ENCODE measurements around the gene CTNNBL1. TPM values are rescaled to one million over a fixed set of nuclear protein-coding genes. Genes with fewer than 3 reads are reported as not detected.

Gene CTNNBL1
- total RNA-seq, 4 donors from 2014 or later: 40.4 to 54.3 (median 44.7) TPM

DNA sequence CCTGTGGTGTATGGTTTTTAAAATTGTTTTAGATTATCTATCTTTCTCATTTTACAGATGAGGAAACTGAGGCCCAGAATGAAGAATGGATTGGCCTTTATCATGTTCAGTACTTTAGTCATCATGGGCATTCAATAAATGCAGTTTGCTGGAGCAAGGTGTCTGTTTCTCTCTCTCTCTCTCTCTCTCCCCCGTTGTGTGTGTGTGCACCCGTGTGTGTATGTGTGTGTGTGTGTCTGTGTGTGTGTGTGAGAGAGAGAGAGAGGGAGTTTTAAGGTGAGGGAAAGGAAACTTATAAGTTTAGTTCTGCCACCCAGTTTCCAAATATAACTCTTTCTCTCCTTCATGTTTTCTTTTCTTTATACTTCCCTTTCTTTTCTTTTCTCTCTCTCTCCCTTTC is 62.4 kb downstream of the CTNNBL1 start:
- Histone ChIP-seq H3K27me3 (no peaks in the 10 kb centered on the region), H3K9me3 (no peaks in the 10 kb centered on the region), H3K4me1 (no peaks in the 10 kb centered on the region), H3K4me3 (no peak overlapping the region), H3K27ac (replicated peaks in 1 of 4) (no peak overlapping the region), H3K36me3 (peaks cover 10 to 44% (median 35%) of the 10 kb centered on the region in 4 donors)
- WGBS: 49% methylated on average over 2 of the region's 2 CpGs
- no peak for DNase-seq (ENCODE audit: extremely low spot score)
- TF ChIP-seq EP300 (IDR thresholded peaks at IDR 0.05) (no peak), POLR2AphosphoS5 (IDR thresholded peaks at IDR 0.05) (no peak), POLR2A (IDR thresholded peaks at IDR 0.05; ENCODE audit: low read depth) (no peak)
- TF ChIP-seq, protein P1, sequence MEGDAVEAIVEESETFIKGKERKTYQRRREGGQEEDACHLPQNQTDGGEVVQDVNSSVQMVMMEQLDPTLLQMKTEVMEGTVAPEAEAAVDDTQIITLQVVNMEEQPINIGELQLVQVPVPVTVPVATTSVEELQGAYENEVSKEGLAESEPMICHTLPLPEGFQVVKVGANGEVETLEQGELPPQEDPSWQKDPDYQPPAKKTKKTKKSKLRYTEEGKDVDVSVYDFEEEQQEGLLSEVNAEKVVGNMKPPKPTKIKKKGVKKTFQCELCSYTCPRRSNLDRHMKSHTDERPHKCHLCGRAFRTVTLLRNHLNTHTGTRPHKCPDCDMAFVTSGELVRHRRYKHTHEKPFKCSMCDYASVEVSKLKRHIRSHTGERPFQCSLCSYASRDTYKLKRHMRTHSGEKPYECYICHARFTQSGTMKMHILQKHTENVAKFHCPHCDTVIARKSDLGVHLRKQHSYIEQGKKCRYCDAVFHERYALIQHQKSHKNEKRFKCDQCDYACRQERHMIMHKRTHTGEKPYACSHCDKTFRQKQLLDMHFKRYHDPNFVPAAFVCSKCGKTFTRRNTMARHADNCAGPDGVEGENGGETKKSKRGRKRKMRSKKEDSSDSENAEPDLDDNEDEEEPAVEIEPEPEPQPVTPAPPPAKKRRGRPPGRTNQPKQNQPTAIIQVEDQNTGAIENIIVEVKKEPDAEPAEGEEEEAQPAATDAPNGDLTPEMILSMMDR (IDR thresholded peaks at IDR 0.05): no peak
- intact Hi-C loops (cut with DNase I): no loop called here

DNA sequence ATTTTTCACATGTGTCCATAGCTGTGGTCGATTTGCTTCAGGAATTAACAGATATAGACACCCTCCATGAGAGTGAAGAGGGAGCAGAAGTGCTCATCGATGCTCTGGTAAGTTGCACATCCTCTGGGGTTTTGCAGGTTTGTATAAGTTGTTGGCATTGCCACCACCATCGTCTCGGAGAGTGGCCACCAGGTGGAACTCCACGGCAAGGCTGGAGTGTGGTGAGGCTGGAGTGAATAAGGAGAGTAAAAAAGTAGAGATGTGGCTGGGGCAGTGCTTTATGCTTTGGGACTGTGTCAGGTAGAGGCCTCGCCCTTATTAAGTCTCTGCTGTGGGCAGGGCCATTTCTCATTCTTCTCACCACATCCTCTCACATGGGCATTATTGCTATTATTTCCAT is 63.7 kb downstream of the CTNNBL1 start:
- Histone ChIP-seq H3K4me3 (no peak overlapping the region), H3K27me3 (no peaks in the 10 kb centered on the region), H3K36me3 (peaks cover 10 to 39% (median 29%) of the 10 kb centered on the region in 4 donors), H3K9me3 (no peaks in the 10 kb centered on the region), H3K4me1 (peaks cover 0 to 7% (median 3%) of the 10 kb centered on the region in 4 donors), H3K27ac (replicated peaks in 1 of 4) (no peak overlapping the region)
- intact Hi-C loops (cut with DNase I): no loop called here
- DNase-seq (ENCODE audit: extremely low spot score): no peak
- TF ChIP-seq EP300 (IDR thresholded peaks at IDR 0.05): no peak
- TF ChIP-seq, protein P1 (IDR thresholded peaks at IDR 0.05): no peak
- TF ChIP-seq POLR2A (IDR thresholded peaks at IDR 0.05; ENCODE audit: low read depth): no peak
- no peak for TF ChIP-seq POLR2AphosphoS5 (IDR thresholded peaks at IDR 0.05)
- 89% methylated on average over 6 of the region's 6 CpGs for WGBS

DNA sequence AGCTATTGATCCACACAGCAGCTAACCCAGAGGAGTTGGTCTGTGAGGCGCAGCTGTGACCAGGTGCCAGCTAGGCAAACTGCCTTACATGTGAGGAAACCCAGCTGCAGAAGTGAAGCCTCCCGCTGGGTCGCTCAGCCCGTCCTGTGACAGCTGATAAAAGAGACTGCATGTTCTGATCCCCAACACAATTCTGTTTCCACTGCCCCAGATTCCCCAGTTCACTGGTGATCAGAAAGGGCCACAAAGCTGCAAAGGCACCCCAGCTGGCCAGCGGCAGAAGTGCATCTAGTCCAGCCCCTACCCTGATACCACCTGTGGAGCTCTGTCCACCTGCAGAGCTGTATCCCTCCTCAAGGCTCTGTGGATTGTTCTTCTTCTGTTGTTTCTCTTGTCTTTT is 64.5 kb downstream of the CTNNBL1 start:
- WGBS: 90% methylated on average over 1 of the region's 5 CpGs
- Histone ChIP-seq H3K27ac (replicated peaks in 1 of 4) (no peak overlapping the region), H3K4me3 (no peak overlapping the region), H3K9me3 (no peaks in the 10 kb centered on the region), H3K36me3 (peaks cover 10 to 39% (median 29%) of the 10 kb centered on the region in 4 donors), H3K4me1 (peaks cover 0 to 15% (median 7%) of the 10 kb centered on the region in 4 donors), H3K27me3 (no peaks in the 10 kb centered on the region)
- TF ChIP-seq POLR2AphosphoS5 (IDR thresholded peaks at IDR 0.05): no peak
- TF ChIP-seq EP300 (IDR thresholded peaks at IDR 0.05): no peak
- TF ChIP-seq POLR2A (IDR thresholded peaks at IDR 0.05; ENCODE audit: low read depth): no peak
- TF ChIP-seq, protein P1 (IDR thresholded peaks at IDR 0.05): no peak
- intact Hi-C loops (cut with DNase I): no loop called here
- peak; percentile 83 for DNase-seq (ENCODE audit: extremely low spot score)

GRCh38 chr20:37759052-37759553 is 65.3 kb downstream of the CTNNBL1 start:
- DNase-seq (ENCODE audit: extremely low spot score): peak; percentile 45
- Histone ChIP-seq H3K4me3 (no peak overlapping the region), H3K36me3 (peaks cover 10 to 39% (median 29%) of the 10 kb centered on the region in 4 donors), H3K27me3 (no peaks in the 10 kb centered on the region), H3K9me3 (no peaks in the 10 kb centered on the region), H3K27ac (replicated peaks in 1 of 4) (no peak overlapping the region), H3K4me1 (peaks cover 0 to 15% (median 7%) of the 10 kb centered on the region in 4 donors)
- 80% methylated on average over 6 of the region's 6 CpGs for whole genome bisulfite sequencing
- intact Hi-C loops (cut with DNase I): no loop called here
- TF ChIP-seq, protein P1 (IDR thresholded peaks at IDR 0.05): no peak
- TF ChIP-seq POLR2A (IDR thresholded peaks at IDR 0.05; ENCODE audit: low read depth) (no peak), EP300 (IDR thresholded peaks at IDR 0.05) (no peak), POLR2AphosphoS5 (IDR thresholded peaks at IDR 0.05) (no peak)

GRCh38 chr20:37759761-37760209 is 66.0 kb downstream of the CTNNBL1 start:
- H3K36me3 ChIP-seq: peaks cover 10 to 41% (median 27%) of the 10 kb centered on the region in 4 donors
- intact Hi-C loops (cut with DNase I): no loop called here
- DNase-seq (ENCODE audit: extremely low spot score): peak; percentile 34

More at GRCh38 chr20:37759761-37760209, 66.0 kb downstream of the CTNNBL1 start:
- no peak overlapping the region for H3K27ac ChIP-seq (replicated peaks in 1 of 4)
- no peak overlapping the region for H3K4me3 ChIP-seq
- H3K4me1 ChIP-seq: peaks cover 0 to 15% (median 7%) of the 10 kb centered on the region in 4 donors
- no peaks in the 10 kb centered on the region for H3K9me3 ChIP-seq
- WGBS: 94% methylated on average over 5 of the region's 5 CpGs
- TF ChIP-seq EP300 (IDR thresholded peaks at IDR 0.05) (no peak), POLR2A (IDR thresholded peaks at IDR 0.05; ENCODE audit: low read depth) (no peak), POLR2AphosphoS5 (IDR thresholded peaks at IDR 0.05) (no peak)
- TF ChIP-seq, protein P1 (IDR thresholded peaks at IDR 0.05): no peak
- no peaks in the 10 kb centered on the region for H3K27me3 ChIP-seq

Data from esophagus muscularis mucosa (tissue), 4 donors.